ENCODE measurements around the gene LRRC8A. TPM values are rescaled to one million over a fixed set of nuclear protein-coding genes. Genes with fewer than 3 reads are reported as not detected.
A peak's percentile ranks its signal among the peaks of the same experiment; 100 is the strongest.

Gene LRRC8A
- total and polyA plus RNA-seq, 2 of the 13 experiments (the other 11 are each of a cell fraction or from before 2014, with no cell fraction given), result 16.1 to 40.6 TPM

DNA sequence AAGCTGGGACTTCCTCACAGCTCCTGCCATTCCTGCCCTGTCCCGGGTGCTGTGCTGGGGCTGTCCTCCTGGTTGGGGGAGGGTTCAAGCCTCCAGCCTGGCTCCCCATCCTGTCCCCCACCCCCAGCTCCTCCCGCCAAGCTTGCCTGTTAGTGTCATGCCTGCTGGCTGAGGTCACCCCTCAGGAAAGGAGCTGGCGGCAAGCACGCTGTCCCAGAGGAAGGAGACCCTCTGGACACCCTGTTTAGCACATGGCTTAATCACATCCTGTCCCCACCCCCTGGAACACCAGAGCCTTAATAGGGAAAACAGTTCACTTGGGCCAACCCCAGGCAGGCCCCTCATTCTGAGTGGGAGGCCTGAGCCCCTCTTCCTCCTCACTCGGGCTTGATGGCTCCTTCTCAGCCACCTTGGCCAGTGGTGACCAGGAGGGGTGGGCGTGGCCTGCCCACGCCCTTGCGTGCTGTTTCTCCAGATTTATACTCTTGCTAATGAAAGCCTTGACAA lies 29.6 kb downstream of the LRRC8A start (continued):
- peak; percentile 91 for TF ChIP-seq ZNF687 (CRISPR knock-in tag; IDR thresholded peaks at IDR 0.05)
- 0 out of 2 replicates have a peak, but pooled peaks have one; percentile 31 for TF ChIP-seq MEIS2 (CRISPR knock-in tag; IDR thresholded peaks at IDR 0.05)
- no peak for TF ChIP-seq KLF13 (CRISPR knock-in tag; IDR thresholded peaks at IDR 0.05)
- no peak for TF ChIP-seq JUNB (CRISPR knock-in tag; IDR thresholded peaks at IDR 0.05; ENCODE audit: borderline replicate concordance)
- no peak for TF ChIP-seq SNAPC2 (CRISPR knock-in tag; IDR thresholded peaks at IDR 0.05)
- no peak for TF ChIP-seq GZF1 (CRISPR knock-in tag; IDR thresholded peaks at IDR 0.05)
- no peak for TF ChIP-seq IRF2 (CRISPR knock-in tag; IDR thresholded peaks at IDR 0.05)
- TF ChIP-seq ZNF678 (CRISPR knock-in tag; IDR thresholded peaks at IDR 0.05), result no peak
- TF ChIP-seq RBM39 (IDR thresholded peaks at IDR 0.05; ENCODE audit: low read depth, low read length, poor library complexity, severe bottlenecking), result no peak
- TF ChIP-seq, protein P1, sequence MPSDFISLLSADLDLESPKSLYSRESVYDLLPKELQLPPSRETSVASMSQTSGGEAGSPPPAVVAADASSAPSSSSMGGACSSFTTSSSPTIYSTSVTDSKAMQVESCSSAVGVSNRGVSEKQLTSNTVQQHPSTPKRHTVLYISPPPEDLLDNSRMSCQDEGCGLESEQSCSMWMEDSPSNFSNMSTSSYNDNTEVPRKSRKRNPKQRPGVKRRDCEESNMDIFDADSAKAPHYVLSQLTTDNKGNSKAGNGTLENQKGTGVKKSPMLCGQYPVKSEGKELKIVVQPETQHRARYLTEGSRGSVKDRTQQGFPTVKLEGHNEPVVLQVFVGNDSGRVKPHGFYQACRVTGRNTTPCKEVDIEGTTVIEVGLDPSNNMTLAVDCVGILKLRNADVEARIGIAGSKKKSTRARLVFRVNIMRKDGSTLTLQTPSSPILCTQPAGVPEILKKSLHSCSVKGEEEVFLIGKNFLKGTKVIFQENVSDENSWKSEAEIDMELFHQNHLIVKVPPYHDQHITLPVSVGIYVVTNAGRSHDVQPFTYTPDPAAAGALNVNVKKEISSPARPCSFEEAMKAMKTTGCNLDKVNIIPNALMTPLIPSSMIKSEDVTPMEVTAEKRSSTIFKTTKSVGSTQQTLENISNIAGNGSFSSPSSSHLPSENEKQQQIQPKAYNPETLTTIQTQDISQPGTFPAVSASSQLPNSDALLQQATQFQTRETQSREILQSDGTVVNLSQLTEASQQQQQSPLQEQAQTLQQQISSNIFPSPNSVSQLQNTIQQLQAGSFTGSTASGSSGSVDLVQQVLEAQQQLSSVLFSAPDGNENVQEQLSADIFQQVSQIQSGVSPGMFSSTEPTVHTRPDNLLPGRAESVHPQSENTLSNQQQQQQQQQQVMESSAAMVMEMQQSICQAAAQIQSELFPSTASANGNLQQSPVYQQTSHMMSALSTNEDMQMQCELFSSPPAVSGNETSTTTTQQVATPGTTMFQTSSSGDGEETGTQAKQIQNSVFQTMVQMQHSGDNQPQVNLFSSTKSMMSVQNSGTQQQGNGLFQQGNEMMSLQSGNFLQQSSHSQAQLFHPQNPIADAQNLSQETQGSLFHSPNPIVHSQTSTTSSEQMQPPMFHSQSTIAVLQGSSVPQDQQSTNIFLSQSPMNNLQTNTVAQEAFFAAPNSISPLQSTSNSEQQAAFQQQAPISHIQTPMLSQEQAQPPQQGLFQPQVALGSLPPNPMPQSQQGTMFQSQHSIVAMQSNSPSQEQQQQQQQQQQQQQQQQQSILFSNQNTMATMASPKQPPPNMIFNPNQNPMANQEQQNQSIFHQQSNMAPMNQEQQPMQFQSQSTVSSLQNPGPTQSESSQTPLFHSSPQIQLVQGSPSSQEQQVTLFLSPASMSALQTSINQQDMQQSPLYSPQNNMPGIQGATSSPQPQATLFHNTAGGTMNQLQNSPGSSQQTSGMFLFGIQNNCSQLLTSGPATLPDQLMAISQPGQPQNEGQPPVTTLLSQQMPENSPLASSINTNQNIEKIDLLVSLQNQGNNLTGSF (CRISPR knock-in tag; IDR thresholded peaks at IDR 0.05), result no peak
- no peak for TF ChIP-seq FOXA1 (IDR thresholded peaks at IDR 0.05)
- TF ChIP-seq FOXA1 (CRISPR knock-in tag; IDR thresholded peaks at IDR 0.05), result no peak
- no peak for TF ChIP-seq CENPX (CRISPR knock-in tag; IDR thresholded peaks at IDR 0.05)
- no peak for TF ChIP-seq ZEB1 (IDR thresholded peaks at IDR 0.05; ENCODE audit: insufficient replicate concordance, low read depth)
- no peak for TF ChIP-seq ZNF773 (CRISPR knock-in tag; IDR thresholded peaks at IDR 0.05; ENCODE audit: borderline replicate concordance)
- no peak for TF ChIP-seq SKIL (CRISPR knock-in tag; IDR thresholded peaks at IDR 0.05; ENCODE audit: borderline replicate concordance)
- no peak for TF ChIP-seq PHB2 (IDR thresholded peaks at IDR 0.05; ENCODE audit: partially characterized antibody)
- TF ChIP-seq ZNF605 (CRISPR knock-in tag; IDR thresholded peaks at IDR 0.05), result 0 out of 2 replicates have a peak, but pooled peaks have one; percentile 40
- no peak for TF ChIP-seq TEF (CRISPR knock-in tag; IDR thresholded peaks at IDR 0.05)
